Measurements from ENCODE around the gene AUTS2.
"Not testable (repeated sequence)": the region's sequence is repeated elsewhere in the genome, so short reads cannot be mapped to it uniquely, and the experiment has no call there.

The AUTS2 gene

GRCh38 chr7:70233776-70234175 is 635.5 kb downstream of the AUTS2 start:
- DNase-seq = no peak

GRCh38 chr7:70237256-70237655 is 639.0 kb downstream of the AUTS2 start:
- DNase-seq = no peak

- no peak for DNase-seq
Measured at GRCh38 chr7:70237831-70238575, 639.7 kb downstream of the AUTS2 start.

- no peak for DNase-seq
Measured at GRCh38 chr7:70239918-70240317, 641.6 kb downstream of the AUTS2 start.

GRCh38 chr7:70240873-70241272 is 642.6 kb downstream of the AUTS2 start:
- no peak for DNase-seq

- DNase-seq = no peak
Measured at GRCh38 chr7:70241536-70242175, 643.4 kb downstream of the AUTS2 start.

GRCh38 chr7:70242826-70243225 is 644.6 kb downstream of the AUTS2 start:
- no peak for DNase-seq

GRCh38 chr7:70243443-70243842 is 645.2 kb downstream of the AUTS2 start:
- DNase-seq = no peak

- DNase-seq = no peak
Measured at GRCh38 chr7:70257921-70258320, 659.6 kb downstream of the AUTS2 start.

GRCh38 chr7:70259502-70259901 is 661.2 kb downstream of the AUTS2 start:
- DNase-seq = no peak

GRCh38 chr7:70263471-70264255 is 665.4 kb downstream of the AUTS2 start:
- DNase-seq = no peak

GRCh38 chr7:70266186-70266585 is 667.9 kb downstream of the AUTS2 start:
- no peak for DNase-seq

GRCh38 chr7:70267381-70268120 is 669.3 kb downstream of the AUTS2 start:
- no peak for DNase-seq

GRCh38 chr7:70268179-70268578 is 669.9 kb downstream of the AUTS2 start:
- DNase-seq = no peak

GRCh38 chr7:70270149-70270548 is 671.9 kb downstream of the AUTS2 start:
- no peak for DNase-seq

GRCh38 chr7:70271617-70272081 is 673.4 kb downstream of the AUTS2 start:
- no peak for DNase-seq

GRCh38 chr7:70275570-70275969 is 677.3 kb downstream of the AUTS2 start:
- DNase-seq = not testable (repeated sequence)

- no peak for DNase-seq
Measured at GRCh38 chr7:70285187-70285586, 686.9 kb downstream of the AUTS2 start.

GRCh38 chr7:70285854-70286253 is 687.6 kb downstream of the AUTS2 start:
- DNase-seq = no peak

GRCh38 chr7:70288781-70289456 is 690.6 kb downstream of the AUTS2 start:
- no peak for DNase-seq

GRCh38 chr7:70292716-70293115 is 694.4 kb downstream of the AUTS2 start:
- DNase-seq = no peak

GRCh38 chr7:70294211-70294911 is 696.1 kb downstream of the AUTS2 start:
- DNase-seq = no peak
